SK-N-SH (cell line): ENCODE results near the gene SEC31B. TPM values are rescaled to one million over a fixed set of nuclear protein-coding genes. Genes with fewer than 3 reads are reported as not detected.

Source experiments
- CTCF ChIA-PET: fragments of 300-600, 350-600 bp; formaldehyde crosslinking; extraction: SDS; loops from one replicate; lab custom pipeline; 2021; lab: Yijun Ruan, JAX
- POLR2A ChIA-PET: fragments of 350-600 bp; sonication (Branson Sonifier 250); formaldehyde crosslinking; extraction: SDS; loops from one replicate; lab custom pipeline; 2020; ENCODE audit warnings: antibody characterized with exemption, inconsistent platforms; lab: Yijun Ruan, JAX
- DNase-seq: peaks from one replicate; pipeline ENCODE4 v3.0.0; 2012
- H2AFZ ChIP-seq: fragments of 200-600 bp; sonication (generic); 2 replicates; pipeline ENCODE4 v1.8.1; 2016; ENCODE audit warnings: antibody characterized with exemption, mild to moderate bottlenecking, low read depth
- H3F3A ChIP-seq: fragments of 200-600 bp; sonication (generic); replicated peaks from 2 replicates; pipeline ENCODE3; 2016; ENCODE audit warnings: antibody characterized with exemption, mild to moderate bottlenecking; ENCODE audit not compliant: insufficient read depth
- H3K27ac ChIP-seq, 2 experiments: fragments of 200-500 bp in 1 of 2; fragments of 200-600 bp in 1 of 2; sonication (Bioruptor generic) in 1 of 2; sonication (generic), shearing (Covaris generic) in 1 of 2; 2 replicates each; pipeline versions ENCODE4 v1.5.1 to v1.6.1; 2014 to 2016; ENCODE audit warnings: low read depth in 2 of 2, inconsistent platforms in 1 of 2, low read length in 1 of 2, mild to moderate bottlenecking in 1 of 2, mixed read lengths in 1 of 2
- H3K27me3 ChIP-seq: fragments of 200-600 bp; sonication (generic), shearing (Covaris generic); 2 replicates; pipeline ENCODE4 v1.6.1; 2016; ENCODE audit warnings: mixed run types; ENCODE audit not compliant: insufficient read depth
- H3K36me3 ChIP-seq, 2 experiments: fragments of 200-500 bp in 1 of 2; fragments of 200-600 bp in 1 of 2; sonication (Bioruptor generic) in 1 of 2; sonication (generic) in 1 of 2; replicated peaks in 1 of 2; 2 replicates each; pipeline versions ENCODE3 to v1.5.1; 2014 to 2016; ENCODE audit warnings: low read length in 1 of 2, mild to moderate bottlenecking in 1 of 2; ENCODE audit not compliant: insufficient read depth in 2 of 2, control insufficient read depth in 1 of 2
- H3K4me1 ChIP-seq, 2 experiments: fragments of 200-500 bp in 1 of 2; fragments of 200-600 bp in 1 of 2; sonication (Bioruptor generic) in 1 of 2; sonication (generic), shearing (Covaris generic) in 1 of 2; 2 replicates each; pipeline versions ENCODE4 v1.5.1 to v1.6.1; 2014 to 2016; ENCODE audit warnings: low read depth in 1 of 2, low read length in 1 of 2, mixed run types in 1 of 2; ENCODE audit not compliant: insufficient read depth in 2 of 2, control insufficient read depth in 1 of 2
- H3K4me2 ChIP-seq: fragments of 200-600 bp; sonication (generic), shearing (Covaris generic); 2 replicates; pipeline ENCODE4 v1.6.1; 2017; ENCODE audit warnings: mixed run types
- H3K4me3 ChIP-seq, 2 experiments: fragments of 200-500 bp in 1 of 2; fragments of 200-600 bp in 1 of 2; sonication (Bioruptor generic) in 1 of 2; sonication (generic), shearing (Covaris generic) in 1 of 2; 2 replicates each; pipeline versions ENCODE4 v1.5.1 to v1.8.1; 2014 to 2016; ENCODE audit warnings: low read depth in 2 of 2, inconsistent platforms in 1 of 2, low read length in 1 of 2, mild to moderate bottlenecking in 1 of 2, mixed read lengths in 1 of 2, moderate library complexity in 1 of 2
- H3K79me2 ChIP-seq: fragments of 200-600 bp; sonication (generic); 2 replicates; pipeline ENCODE4 v1.8.1; 2017; ENCODE audit warnings: mild to moderate bottlenecking; ENCODE audit not compliant: insufficient read depth
- H3K9ac ChIP-seq: fragments of 200-600 bp; sonication (generic); 2 replicates; pipeline ENCODE4 v1.6.1; 2017; ENCODE audit warnings: mixed run types
- H3K9me2 ChIP-seq: fragments of 200-600 bp; sonication (generic); 2 replicates; pipeline ENCODE4 v1.6.1; 2017; ENCODE audit warnings: mixed run types
- H3K9me3 ChIP-seq: fragments of 200-600 bp; sonication (generic); 2 replicates; pipeline ENCODE4 v1.6.1; 2017; ENCODE audit warnings: mixed run types, mild to moderate bottlenecking, moderate library complexity
- H4K20me1 ChIP-seq: fragments of 200-600 bp; sonication (generic); 2 replicates; pipeline ENCODE4 v1.6.1; 2017; ENCODE audit warnings: mild to moderate bottlenecking, mixed run types; ENCODE audit not compliant: insufficient read depth
- ELF1 ChIP-seq: IDR thresholded peaks from 2 replicates; pipeline ENCODE4 v1.4.0; 2012
- EP300 ChIP-seq, 2 experiments: IDR thresholded peaks; 2 replicates each; pipeline versions ENCODE4 v1.4.0 to v1.6.1; 2012; ENCODE audit warnings: borderline replicate concordance in 1 of 2, low read depth in 1 of 2, low read length in 1 of 2
- FOXM1 ChIP-seq: IDR thresholded peaks from 2 replicates; pipeline ENCODE4 v1.4.0; 2012; ENCODE audit warnings: low read depth, mild to moderate bottlenecking
- NFIC ChIP-seq: IDR thresholded peaks from 2 replicates; pipeline ENCODE4 v1.4.0; 2012; ENCODE audit warnings: borderline replicate concordance
- NRF1 ChIP-seq: IDR thresholded peaks from 2 replicates; pipeline ENCODE4 v1.6.1; 2012; ENCODE audit warnings: low read depth, mild to moderate bottlenecking, low read length
- TCF12 ChIP-seq: IDR thresholded peaks from 2 replicates; pipeline ENCODE4 v1.4.0; 2012
- YY1 ChIP-seq: IDR thresholded peaks from 2 replicates; pipeline ENCODE4 v1.4.0; 2012; ENCODE audit warnings: low read depth, mild to moderate bottlenecking
- WGBS: methylation state at CpG from one replicate; pipeline ENCODE4 v1.1.6; 2017; ENCODE audit warnings: low lambda C conversion rate; 5-methylcytosine and 5-hydroxymethylcytosine counted together
- polyA plus RNA-seq, 3 experiments: library from polyadenylated mRNA; depleted of rRNA; stranded (reverse); fragments of >200 nt; gene quantifications; 2 replicates each; pipeline ENCODE4 v1.2.3, GENCODE V29; 2012
- TF ChIP-seq, protein P1 (sequence below): fragments of 200-600 bp; sonication (generic); IDR thresholded peaks from 2 replicates; pipeline ENCODE4 v1.6.1; 2017; ENCODE audit warnings: antibody characterized with exemption, mild to moderate bottlenecking, moderate library complexity
- TF ChIP-seq, protein P2 (sequence below): IDR thresholded peaks from 2 replicates; pipeline ENCODE4 v1.4.0; 2012; ENCODE audit warnings: low read depth, borderline replicate concordance

Gene SEC31B
- polyA plus RNA-seq, 1 of the 3 experiments (the other 2 are of a cell fraction), result 8.8 TPM

DNA sequence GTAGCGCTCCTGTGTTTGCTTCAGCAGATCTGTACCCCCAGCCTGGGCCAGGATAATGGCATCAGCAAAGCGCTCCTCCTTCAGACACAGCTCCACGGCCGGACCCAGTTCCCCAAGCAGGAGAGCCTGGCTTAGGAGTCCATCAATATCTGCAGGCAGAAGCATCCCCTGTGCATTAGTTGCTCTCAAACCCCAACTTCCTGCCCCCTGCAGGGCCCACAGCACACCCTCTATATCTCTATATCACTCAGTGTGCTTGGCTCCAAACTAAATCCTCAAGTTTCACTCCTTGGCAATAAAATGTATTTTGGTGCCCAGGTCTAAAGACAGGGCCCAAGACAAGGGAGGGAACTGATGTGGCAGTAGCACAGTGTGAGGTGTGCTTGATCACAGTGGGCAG lies 21.6 kb downstream of the SEC31B start:
- peaks cover 0 to 10% of the 10 kb centered on the region in 2 experiments for H3K36me3 ChIP-seq
- no peak overlapping the region for H3K9ac ChIP-seq
- H2AFZ ChIP-seq, result no peak overlapping the region
- no peaks in the 10 kb centered on the region for H4K20me1 ChIP-seq
- CTCF ChIA-PET, result interaction anchor here (1.3 to 14.7 kb wide), 5 partner anchors 11 to 169 kb away, joined by 3 to 158 read pairs (median 27); partner anchors contain the start of genes PKD2L1 and SEC31B
- no peaks in the 10 kb centered on the region for H3K9me2 ChIP-seq
- WGBS, result 96% methylated on average over 4 of the region's 4 CpGs
- no peaks in the 10 kb centered on the region for H3K9me3 ChIP-seq
- H3K27ac ChIP-seq, result no peak overlapping the region
- H3K27me3 ChIP-seq, result no peaks in the 10 kb centered on the region
- no peak overlapping the region for H3K4me2 ChIP-seq
- TF ChIP-seq NRF1, result no peak
- no peak for TF ChIP-seq ELF1
- no peak for TF ChIP-seq EP300 (IDR thresholded peaks at IDR 0.05; ENCODE audit: borderline replicate concordance in 1 of 2, low read depth in 1 of 2, low read length in 1 of 2)
- TF ChIP-seq, protein P1, sequence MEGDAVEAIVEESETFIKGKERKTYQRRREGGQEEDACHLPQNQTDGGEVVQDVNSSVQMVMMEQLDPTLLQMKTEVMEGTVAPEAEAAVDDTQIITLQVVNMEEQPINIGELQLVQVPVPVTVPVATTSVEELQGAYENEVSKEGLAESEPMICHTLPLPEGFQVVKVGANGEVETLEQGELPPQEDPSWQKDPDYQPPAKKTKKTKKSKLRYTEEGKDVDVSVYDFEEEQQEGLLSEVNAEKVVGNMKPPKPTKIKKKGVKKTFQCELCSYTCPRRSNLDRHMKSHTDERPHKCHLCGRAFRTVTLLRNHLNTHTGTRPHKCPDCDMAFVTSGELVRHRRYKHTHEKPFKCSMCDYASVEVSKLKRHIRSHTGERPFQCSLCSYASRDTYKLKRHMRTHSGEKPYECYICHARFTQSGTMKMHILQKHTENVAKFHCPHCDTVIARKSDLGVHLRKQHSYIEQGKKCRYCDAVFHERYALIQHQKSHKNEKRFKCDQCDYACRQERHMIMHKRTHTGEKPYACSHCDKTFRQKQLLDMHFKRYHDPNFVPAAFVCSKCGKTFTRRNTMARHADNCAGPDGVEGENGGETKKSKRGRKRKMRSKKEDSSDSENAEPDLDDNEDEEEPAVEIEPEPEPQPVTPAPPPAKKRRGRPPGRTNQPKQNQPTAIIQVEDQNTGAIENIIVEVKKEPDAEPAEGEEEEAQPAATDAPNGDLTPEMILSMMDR, result no peak
- no peak for TF ChIP-seq TCF12
- TF ChIP-seq NFIC, result no peak
- no peak for TF ChIP-seq YY1
- H3F3A ChIP-seq, result no peaks in the 10 kb centered on the region
- no peaks in the 10 kb centered on the region for H3K79me2 ChIP-seq
- POLR2A ChIA-PET, result no interaction called here
- H3K4me1 ChIP-seq, result peaks cover 0 to 13% of the 10 kb centered on the region in 2 experiments; a peak in 1 of 4 replicates
- DNase-seq, result no peak
- H3K4me3 ChIP-seq, result no peak overlapping the region

DNA sequence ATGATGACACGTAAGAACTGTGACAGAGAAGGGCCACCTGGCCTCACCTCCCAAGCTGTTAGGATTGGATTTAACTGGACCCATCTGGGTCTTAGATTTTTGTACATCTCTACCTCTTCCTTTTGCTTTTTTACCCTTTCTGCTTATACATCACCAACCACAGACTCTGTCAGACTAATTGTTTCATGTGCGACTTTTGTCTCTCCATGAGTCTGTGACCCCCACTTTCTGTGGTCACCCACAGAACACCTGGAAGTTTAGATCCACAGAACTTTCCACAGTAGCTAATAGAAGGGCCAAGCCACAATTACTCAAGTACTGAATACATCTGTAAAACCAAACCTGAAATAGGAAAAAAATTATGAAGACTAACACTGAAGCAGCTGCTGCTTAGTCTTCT lies 23.1 kb downstream of the SEC31B start:
- ChIA-PET CTCF (interaction anchor here (1.3 to 14.7 kb wide), 5 partner anchors 13 to 167 kb away, joined by 3 to 158 read pairs (median 27); partner anchors contain the start of genes PKD2L1 and SEC31B), POLR2A (no interaction called here)

More for the DNA sequence above, 23.1 kb downstream of the SEC31B start:
- Histone ChIP-seq H3F3A (no peaks in the 10 kb centered on the region), H3K4me1 (peaks cover 0 to 7% of the 10 kb centered on the region in 2 experiments; a peak in 1 of 4 replicates), H2AFZ (no peak overlapping the region), H3K4me3 (no peak overlapping the region), H3K9ac (no peak overlapping the region), H3K79me2 (no peaks in the 10 kb centered on the region), H3K27me3 (no peaks in the 10 kb centered on the region), H3K9me3 (no peaks in the 10 kb centered on the region), H3K36me3 (peaks cover 0 to 8% of the 10 kb centered on the region in 2 experiments), H4K20me1 (no peaks in the 10 kb centered on the region), H3K27ac (no peak overlapping the region), H3K4me2 (no peak overlapping the region), H3K9me2 (no peaks in the 10 kb centered on the region)
- 83% methylated on average over 2 of the region's 2 CpGs for WGBS
- DNase-seq, result no peak
- TF ChIP-seq, protein P2, sequence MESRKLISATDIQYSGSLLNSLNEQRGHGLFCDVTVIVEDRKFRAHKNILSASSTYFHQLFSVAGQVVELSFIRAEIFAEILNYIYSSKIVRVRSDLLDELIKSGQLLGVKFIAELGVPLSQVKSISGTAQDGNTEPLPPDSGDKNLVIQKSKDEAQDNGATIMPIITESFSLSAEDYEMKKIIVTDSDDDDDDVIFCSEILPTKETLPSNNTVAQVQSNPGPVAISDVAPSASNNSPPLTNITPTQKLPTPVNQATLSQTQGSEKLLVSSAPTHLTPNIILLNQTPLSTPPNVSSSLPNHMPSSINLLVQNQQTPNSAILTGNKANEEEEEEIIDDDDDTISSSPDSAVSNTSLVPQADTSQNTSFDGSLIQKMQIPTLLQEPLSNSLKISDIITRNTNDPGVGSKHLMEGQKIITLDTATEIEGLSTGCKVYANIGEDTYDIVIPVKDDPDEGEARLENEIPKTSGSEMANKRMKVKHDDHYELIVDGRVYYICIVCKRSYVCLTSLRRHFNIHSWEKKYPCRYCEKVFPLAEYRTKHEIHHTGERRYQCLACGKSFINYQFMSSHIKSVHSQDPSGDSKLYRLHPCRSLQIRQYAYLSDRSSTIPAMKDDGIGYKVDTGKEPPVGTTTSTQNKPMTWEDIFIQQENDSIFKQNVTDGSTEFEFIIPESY, result no peak
- TF ChIP-seq FOXM1, result no peak
